ENCODE results near the gene USP24.
A peak's percentile ranks its signal among the peaks of the same experiment; 100 is the strongest.
"Not testable (repeated sequence)": the region's sequence is repeated elsewhere in the genome, so short reads cannot be mapped to it uniquely, and the experiment has no call there.

Gene USP24

GRCh38 chr1:55037733-55038551, 177.2 kb downstream of the USP24 start:
- Histone ChIP-seq H3K9me3 (no peaks in the 10 kb centered on the region), H3K27me3 (peaks cover 40% of the 10 kb centered on the region), H3K4me1 (ENCODE audit: control insufficient read depth in 1 of 2, insufficient read depth in 1 of 2, low read depth in 1 of 2, low read length in 1 of 2) (peaks cover 59 to 74% of the 10 kb centered on the region in 2 experiments), H3K27ac (peak overlapping the region; percentile 16), H3K4me3 (ENCODE audit: low read depth in 1 of 2, low read length in 1 of 2) (no peak overlapping the region), H3K36me3 (no peaks in the 10 kb centered on the region)
- TF ChIP-seq CTCF (IDR thresholded peaks at IDR 0.05): no peak

GRCh38 chr1:55035904-55036303, 179.3 kb downstream of the USP24 start:
- no peaks in the 10 kb centered on the region for H3K36me3 ChIP-seq
- peak overlapping the region; percentile 60 for H3K27ac ChIP-seq
- no peaks in the 10 kb centered on the region for H3K9me3 ChIP-seq
- H3K27me3 ChIP-seq: peaks cover 24% of the 10 kb centered on the region
- peaks cover 59 to 70% of the 10 kb centered on the region in 2 experiments for H3K4me1 ChIP-seq (ENCODE audit: control insufficient read depth in 1 of 2, insufficient read depth in 1 of 2, low read depth in 1 of 2, low read length in 1 of 2)
- peak overlapping the region in 1 of 2 experiments; percentile 12 for H3K4me3 ChIP-seq (ENCODE audit: low read depth in 1 of 2, low read length in 1 of 2)
- peak; percentile 16 for TF ChIP-seq CTCF (IDR thresholded peaks at IDR 0.05)

- H3K4me3 ChIP-seq (ENCODE audit: low read depth in 1 of 2, low read length in 1 of 2): no peak overlapping the region
- H3K27me3 ChIP-seq: peaks cover 11% of the 10 kb centered on the region
- H3K4me1 ChIP-seq (ENCODE audit: control insufficient read depth in 1 of 2, insufficient read depth in 1 of 2, low read depth in 1 of 2, low read length in 1 of 2): peaks cover 48 to 57% of the 10 kb centered on the region in 2 experiments
- H3K27ac ChIP-seq: no peak overlapping the region
- H3K36me3 ChIP-seq: no peaks in the 10 kb centered on the region
- no peak for TF ChIP-seq CTCF (IDR thresholded peaks at IDR 0.05)
- H3K9me3 ChIP-seq: no peaks in the 10 kb centered on the region
Measured at GRCh38 chr1:55034476-55035133, 180.6 kb downstream of the USP24 start.

GRCh38 chr1:55033265-55033614, 181.9 kb downstream of the USP24 start:
- Histone ChIP-seq H3K4me1 (ENCODE audit: control insufficient read depth in 1 of 2, insufficient read depth in 1 of 2, low read depth in 1 of 2, low read length in 1 of 2) (peaks cover 34 to 44% of the 10 kb centered on the region in 2 experiments), H3K4me3 (ENCODE audit: low read depth in 1 of 2, low read length in 1 of 2) (no peak overlapping the region), H3K27me3 (no peaks in the 10 kb centered on the region), H3K27ac (no peak overlapping the region), H3K36me3 (no peaks in the 10 kb centered on the region), H3K9me3 (no peaks in the 10 kb centered on the region)
- no peak for TF ChIP-seq CTCF (IDR thresholded peaks at IDR 0.05)

- H3K36me3 ChIP-seq; H3K27ac ChIP-seq; H3K27me3 ChIP-seq; H3K4me3 ChIP-seq (ENCODE audit: low read depth in 1 of 2, low read length in 1 of 2); H3K9me3 ChIP-seq: not testable (repeated sequence)
- peaks cover 15 to 22% of the 10 kb centered on the region in 2 experiments for H3K4me1 ChIP-seq (ENCODE audit: control insufficient read depth in 1 of 2, insufficient read depth in 1 of 2, low read depth in 1 of 2, low read length in 1 of 2)
Measured at GRCh38 chr1:55031098-55031497, 184.1 kb downstream of the USP24 start.

GRCh38 chr1:55026682-55027081, 188.5 kb downstream of the USP24 start:
- not testable (repeated sequence) for H3K36me3 ChIP-seq; H3K27me3 ChIP-seq; H3K4me3 ChIP-seq (ENCODE audit: low read depth in 1 of 2, low read length in 1 of 2); H3K27ac ChIP-seq; H3K9me3 ChIP-seq
- peaks cover 0 to 13% of the 10 kb centered on the region in 2 experiments for H3K4me1 ChIP-seq (ENCODE audit: control insufficient read depth in 1 of 2, insufficient read depth in 1 of 2, low read depth in 1 of 2, low read length in 1 of 2)

GRCh38 chr1:55024163-55024562, 191.0 kb downstream of the USP24 start:
- not testable (repeated sequence) for H3K9me3 ChIP-seq; H3K27ac ChIP-seq; H3K4me3 ChIP-seq (ENCODE audit: low read depth in 1 of 2, low read length in 1 of 2); H3K27me3 ChIP-seq; H3K36me3 ChIP-seq
- H3K4me1 ChIP-seq (ENCODE audit: control insufficient read depth in 1 of 2, insufficient read depth in 1 of 2, low read depth in 1 of 2, low read length in 1 of 2): peaks cover 0 to 13% of the 10 kb centered on the region in 2 experiments
